ENCODE results near the gene MELTF. TPM values are rescaled to one million over a fixed set of nuclear protein-coding genes. Genes with fewer than 3 reads are reported as not detected.

The MELTF gene
- total RNA-seq, 1 experiment from 2014 or later, result 18.7 TPM

GRCh38 chr3:196995646-196996355 is 33.8 kb downstream of the MELTF start:
- DNase-seq (ENCODE audit: low read depth, low spot score), result no peak
- intact Hi-C loops (cut with micrococcal nuclease; ENCODE audit: unreplicated experiment), result no loop called here
- ATAC-seq, result no peak
- in situ Hi-C loops (cut with HindIII; ENCODE audit: low pct_unique_long_range_greater_than_20kb, low sequenced_read_pairs), result no loop called here
- TF ChIP-seq SIN3A (IDR thresholded peaks at IDR 0.05; ENCODE audit: borderline replicate concordance, insufficient read depth, low read depth, low read length), result no peak
- TF ChIP-seq CTCF (IDR thresholded peaks at IDR 0.05), result no peak
- TF ChIP-seq TCF7L2 (IDR thresholded peaks at IDR 0.05; ENCODE audit: low read depth, low read length), result no peak
- TF ChIP-seq POLR2AphosphoS5 (IDR thresholded peaks at IDR 0.05; ENCODE audit: low read depth, low read length), result no peak
- TF ChIP-seq, protein P1, sequence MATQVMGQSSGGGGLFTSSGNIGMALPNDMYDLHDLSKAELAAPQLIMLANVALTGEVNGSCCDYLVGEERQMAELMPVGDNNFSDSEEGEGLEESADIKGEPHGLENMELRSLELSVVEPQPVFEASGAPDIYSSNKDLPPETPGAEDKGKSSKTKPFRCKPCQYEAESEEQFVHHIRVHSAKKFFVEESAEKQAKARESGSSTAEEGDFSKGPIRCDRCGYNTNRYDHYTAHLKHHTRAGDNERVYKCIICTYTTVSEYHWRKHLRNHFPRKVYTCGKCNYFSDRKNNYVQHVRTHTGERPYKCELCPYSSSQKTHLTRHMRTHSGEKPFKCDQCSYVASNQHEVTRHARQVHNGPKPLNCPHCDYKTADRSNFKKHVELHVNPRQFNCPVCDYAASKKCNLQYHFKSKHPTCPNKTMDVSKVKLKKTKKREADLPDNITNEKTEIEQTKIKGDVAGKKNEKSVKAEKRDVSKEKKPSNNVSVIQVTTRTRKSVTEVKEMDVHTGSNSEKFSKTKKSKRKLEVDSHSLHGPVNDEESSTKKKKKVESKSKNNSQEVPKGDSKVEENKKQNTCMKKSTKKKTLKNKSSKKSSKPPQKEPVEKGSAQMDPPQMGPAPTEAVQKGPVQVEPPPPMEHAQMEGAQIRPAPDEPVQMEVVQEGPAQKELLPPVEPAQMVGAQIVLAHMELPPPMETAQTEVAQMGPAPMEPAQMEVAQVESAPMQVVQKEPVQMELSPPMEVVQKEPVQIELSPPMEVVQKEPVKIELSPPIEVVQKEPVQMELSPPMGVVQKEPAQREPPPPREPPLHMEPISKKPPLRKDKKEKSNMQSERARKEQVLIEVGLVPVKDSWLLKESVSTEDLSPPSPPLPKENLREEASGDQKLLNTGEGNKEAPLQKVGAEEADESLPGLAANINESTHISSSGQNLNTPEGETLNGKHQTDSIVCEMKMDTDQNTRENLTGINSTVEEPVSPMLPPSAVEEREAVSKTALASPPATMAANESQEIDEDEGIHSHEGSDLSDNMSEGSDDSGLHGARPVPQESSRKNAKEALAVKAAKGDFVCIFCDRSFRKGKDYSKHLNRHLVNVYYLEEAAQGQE (IDR thresholded peaks at IDR 0.05; ENCODE audit: insufficient read depth in 1 of 2, low read depth in 2 of 2, low read length in 1 of 2), result no peak
- Histone ChIP-seq H3K36me3 (ENCODE audit: control insufficient read depth, insufficient read depth, low read length) (no peaks in the 10 kb centered on the region), H3K27me3 (ENCODE audit: control insufficient read depth, insufficient read depth, low read length) (no peaks in the 10 kb centered on the region), H3K27ac (ENCODE audit: low read length) (no peak overlapping the region), H3K4me1 (ENCODE audit: control insufficient read depth, insufficient read depth, low read length) (no peaks in the 10 kb centered on the region), H3K4me3 (ENCODE audit: low read depth in 2 of 2, low read length in 2 of 2) (no peak overlapping the region), H3K9me3 (ENCODE audit: control insufficient read depth, insufficient read depth, low read depth, low read length) (no peaks in the 10 kb centered on the region)
- BruUV-seq (replicated peaks), result no TSS peak
- ChIA-PET POLR2A (interaction anchor here (1.0 kb wide), 1 partner anchor 34 kb away, joined by 4 read pairs; no protein-coding TSS in a partner anchor), CTCF (no interaction called here)

GRCh38 chr3:196995027-196995426 is 34.6 kb downstream of the MELTF start:
- CTCF ChIA-PET, result no interaction called here

More at GRCh38 chr3:196995027-196995426, 34.6 kb downstream of the MELTF start:
- no peaks in the 10 kb centered on the region for H3K27me3 ChIP-seq (ENCODE audit: control insufficient read depth, insufficient read depth, low read length)
- no peak overlapping the region for H3K4me3 ChIP-seq (ENCODE audit: low read depth in 2 of 2, low read length in 2 of 2)
- ATAC-seq, result no peak
- in situ Hi-C loops (cut with HindIII; ENCODE audit: low pct_unique_long_range_greater_than_20kb, low sequenced_read_pairs) (no loop called here), intact Hi-C loops (cut with micrococcal nuclease; ENCODE audit: unreplicated experiment) (no loop called here)
- no peak for TF ChIP-seq CTCF (IDR thresholded peaks at IDR 0.05)
- H3K4me1 ChIP-seq (ENCODE audit: control insufficient read depth, insufficient read depth, low read length), result peaks cover 4% of the 10 kb centered on the region; the same call in 1 of the 2 replicates
- no peaks in the 10 kb centered on the region for H3K36me3 ChIP-seq (ENCODE audit: control insufficient read depth, insufficient read depth, low read length)
- H3K9me3 ChIP-seq (ENCODE audit: control insufficient read depth, insufficient read depth, low read depth, low read length), result no peaks in the 10 kb centered on the region
- no peak overlapping the region for H3K27ac ChIP-seq (ENCODE audit: low read length)
- no TSS peak for BruUV-seq (replicated peaks)
- DNase-seq (ENCODE audit: low read depth, low spot score), result no peak
- POLR2A ChIA-PET, result no interaction called here

Data from Panc1 (cell line).